ENCODE results near the gene RNASE4. TPM values are rescaled to one million over a fixed set of nuclear protein-coding genes. Genes with fewer than 3 reads are reported as not detected.

RNASE4 gene
- total RNA-seq, 1 experiment from 2014 or later: not detected

DNA sequence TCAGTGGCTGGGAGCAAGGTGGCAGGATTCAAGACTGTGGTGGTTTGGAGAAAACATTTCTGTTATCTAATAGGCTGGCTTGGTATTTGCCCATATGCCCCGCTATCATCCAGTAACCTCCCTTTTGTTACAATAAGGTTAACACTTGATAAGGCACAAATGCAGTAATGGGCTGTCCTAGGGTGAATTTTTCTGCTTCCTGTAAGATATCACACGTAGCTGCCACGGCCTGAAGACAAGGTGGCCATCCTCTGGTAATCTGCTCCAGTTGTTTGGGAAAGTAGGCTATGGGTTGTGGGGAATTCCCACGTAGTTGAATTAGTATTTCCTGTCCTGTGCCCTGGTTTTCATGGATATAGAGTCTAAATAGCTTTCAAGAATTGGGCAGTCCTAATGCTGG is 27.3 kb downstream of the RNASE4 start:
- H3K4me2 ChIP-seq (ENCODE audit: insufficient read depth, insufficient read length, low read length): no peak overlapping the region
- no peak overlapping the region for H2AFZ ChIP-seq (ENCODE audit: low read length)
- H3K23me2 ChIP-seq (ENCODE audit: insufficient read length, low read depth, low read length, poor library complexity, severe bottlenecking): no peaks in the 10 kb centered on the region
- no peak overlapping the region for H2BK15ac ChIP-seq (ENCODE audit: low read depth, low read length)
- no peaks in the 10 kb centered on the region for H4K20me1 ChIP-seq (ENCODE audit: control insufficient read depth, insufficient read depth, insufficient read length)
- no peak overlapping the region for H3K4ac ChIP-seq (ENCODE audit: low read depth, low read length)
- H3K18ac ChIP-seq (ENCODE audit: insufficient read length, low read depth, low read length): no peak overlapping the region
- H2BK20ac ChIP-seq (ENCODE audit: low read depth, low read length, poor library complexity, severe bottlenecking): no peak overlapping the region
- no peak overlapping the region for H3T11ph ChIP-seq (ENCODE audit: low read length)
- H3K79me2 ChIP-seq (ENCODE audit: insufficient read depth, low read length): no peaks in the 10 kb centered on the region
- Mint-ChIP-seq H3K4me3 (no peak overlapping the region), H3K27me3 (ENCODE audit: low read depth) (no peaks in the 10 kb centered on the region; the same call in 1 of the 2 replicates), H3K36me3 (ENCODE audit: insufficient read depth in 1 of 3, low read depth in 3 of 3) (peaks cover 0 to 6% (median 3%) of the 10 kb centered on the region in 3 experiments; a peak in 4 of 7 replicates), H3K4me1 (peaks cover 16% of the 10 kb centered on the region in 2 experiments), H3K9me3 (peaks cover 5 to 9% of the 10 kb centered on the region in 2 experiments), H3K27ac (no peak overlapping the region)
- no peak overlapping the region for H4K91ac ChIP-seq (ENCODE audit: insufficient read length, low read depth, low read length)
- no peak overlapping the region for H3K23ac ChIP-seq (ENCODE audit: insufficient read length, low read depth, low read length)
- H2BK5ac ChIP-seq (ENCODE audit: insufficient read length, low read length): no peak overlapping the region
- H3K9me3 ChIP-seq (ENCODE audit: control insufficient read depth, low read depth, low read length): no peaks in the 10 kb centered on the region
- no CpG with 5 or more reads among the region's 4 CpGs for WGBS (ENCODE audit: extremely low coverage, insufficient read length, low lambda C conversion rate)
- no peak overlapping the region for H4K5ac ChIP-seq (ENCODE audit: insufficient read length, low read depth, low read length)
- no peak overlapping the region for H3K14ac ChIP-seq (ENCODE audit: insufficient read depth, low read length)
- H3K9ac ChIP-seq (ENCODE audit: extremely low read depth, insufficient read length, low read length): no peak overlapping the region
- H2BK120ac ChIP-seq (ENCODE audit: low read depth, low read length, poor library complexity, severe bottlenecking): no peak overlapping the region
- no peaks in the 10 kb centered on the region for H3K79me1 ChIP-seq (ENCODE audit: insufficient read depth, low read depth, low read length, poor library complexity, severe bottlenecking)
- H3K27me3 ChIP-seq (ENCODE audit: insufficient read depth, low read length): no peaks in the 10 kb centered on the region
- H3K27ac ChIP-seq (ENCODE audit: insufficient read length, low read depth, low read length): no peak overlapping the region
- DNase-seq: no peak
- no peak overlapping the region for H2AK5ac ChIP-seq (ENCODE audit: insufficient read length, low read length)
- no peak overlapping the region for H3K56ac ChIP-seq (ENCODE audit: insufficient read length, low read depth, low read length)
- no peaks in the 10 kb centered on the region; the same call in 1 of the 2 replicates for H3K4me1 ChIP-seq (ENCODE audit: insufficient read depth, low read length)
- H2BK12ac ChIP-seq (ENCODE audit: insufficient read length, low read depth, low read length): no peak overlapping the region
- no peak overlapping the region for H4K8ac ChIP-seq (replicated peaks; ENCODE audit: insufficient read length, low read depth, low read length)
- TF ChIP-seq, protein P1, sequence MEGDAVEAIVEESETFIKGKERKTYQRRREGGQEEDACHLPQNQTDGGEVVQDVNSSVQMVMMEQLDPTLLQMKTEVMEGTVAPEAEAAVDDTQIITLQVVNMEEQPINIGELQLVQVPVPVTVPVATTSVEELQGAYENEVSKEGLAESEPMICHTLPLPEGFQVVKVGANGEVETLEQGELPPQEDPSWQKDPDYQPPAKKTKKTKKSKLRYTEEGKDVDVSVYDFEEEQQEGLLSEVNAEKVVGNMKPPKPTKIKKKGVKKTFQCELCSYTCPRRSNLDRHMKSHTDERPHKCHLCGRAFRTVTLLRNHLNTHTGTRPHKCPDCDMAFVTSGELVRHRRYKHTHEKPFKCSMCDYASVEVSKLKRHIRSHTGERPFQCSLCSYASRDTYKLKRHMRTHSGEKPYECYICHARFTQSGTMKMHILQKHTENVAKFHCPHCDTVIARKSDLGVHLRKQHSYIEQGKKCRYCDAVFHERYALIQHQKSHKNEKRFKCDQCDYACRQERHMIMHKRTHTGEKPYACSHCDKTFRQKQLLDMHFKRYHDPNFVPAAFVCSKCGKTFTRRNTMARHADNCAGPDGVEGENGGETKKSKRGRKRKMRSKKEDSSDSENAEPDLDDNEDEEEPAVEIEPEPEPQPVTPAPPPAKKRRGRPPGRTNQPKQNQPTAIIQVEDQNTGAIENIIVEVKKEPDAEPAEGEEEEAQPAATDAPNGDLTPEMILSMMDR (conservative IDR thresholded peaks at IDR 0.05): no peak
